Smooth muscle cell of the brain vasculature (primary cell): ENCODE data around the gene EME2.

Experiments
- DNase-seq: peaks from one replicate; pipeline ENCODE4 v3.0.0-alpha.2; 2012; ENCODE audit warnings: low read depth, low spot score

EME2 gene

GRCh38 chr16:1778200-1779179, 5.9 kb downstream of the EME2 start:
- DNase-seq, result peak; percentile 65

- DNase-seq, result no peak
Measured at GRCh38 chr16:1779234-1779701, 6.7 kb downstream of the EME2 start.

- DNase-seq, result no peak
Measured at GRCh38 chr16:1779741-1780676, 7.4 kb downstream of the EME2 start.

GRCh38 chr16:1780677-1781072, 8.1 kb downstream of the EME2 start:
- DNase-seq, result no peak

- DNase-seq, result no peak
Measured at GRCh38 chr16:1781254-1781653, 8.6 kb downstream of the EME2 start.

- DNase-seq, result no peak
Measured at GRCh38 chr16:1781758-1782407, 9.3 kb downstream of the EME2 start.

- peak; percentile 99 for DNase-seq
Measured at GRCh38 chr16:1782408-1783264, 10.0 kb downstream of the EME2 start, which contains the start of the genes NUBP2 and SPSB3. TSS of gene NUBP2 (plus strand) at chr16:1782960. CDS start at chr16:1783021, 61 bp downstream. TSS of gene SPSB3 (minus strand) at chr16:1782571. CDS start at chr16:1781483, 1,088 bp downstream.

GRCh38 chr16:1784977-1785845, 12.6 kb downstream of the EME2 start:
- no peak for DNase-seq

GRCh38 chr16:1785846-1786170, 13.2 kb downstream of the EME2 start:
- no peak for DNase-seq

GRCh38 chr16:1786242-1787055, 13.8 kb downstream of the EME2 start:
- DNase-seq, result no peak

- no peak for DNase-seq
Measured at GRCh38 chr16:1787056-1787321, 14.4 kb downstream of the EME2 start.

GRCh38 chr16:1787322-1788094, 14.9 kb downstream of the EME2 start:
- DNase-seq, result no peak

- no peak for DNase-seq
Measured at GRCh38 chr16:1788095-1788707, 15.6 kb downstream of the EME2 start.

GRCh38 chr16:1788708-1789100, 16.1 kb downstream of the EME2 start:
- DNase-seq, result no peak

- DNase-seq, result no peak
Measured at GRCh38 chr16:1789643-1790045, 17.0 kb downstream of the EME2 start.

GRCh38 chr16:1790261-1790610, 17.6 kb downstream of the EME2 start:
- no peak for DNase-seq

- no peak for DNase-seq
Measured at GRCh38 chr16:1790611-1791255, 18.1 kb downstream of the EME2 start.
